Prostate gland (tissue), 2 donors: ENCODE data around the gene USP9Y.

Experiments used
- CTCF ChIP-seq, 4 experiments: fragments of 200-600 bp in 2 of 4; fragments of 450-650 bp in 2 of 4; sonication (generic) in 2 of 4; IDR thresholded peaks; 1 replicate in 3 of 4; 2 replicates in 1 of 4; pipeline ENCODE4 v1.5.1; 2016 to 2019; ENCODE audit warnings: antibody characterized with exemption in 4 of 4, mild to moderate bottlenecking in 2 of 4, moderate library complexity in 2 of 4
- POLR2A ChIP-seq: fragments of 450-650 bp; IDR thresholded peaks from one replicate; pipeline ENCODE4 v1.6.1; 2016; ENCODE audit warnings: antibody characterized with exemption, mild to moderate bottlenecking

- TF ChIP-seq CTCF (IDR thresholded peaks at IDR 0.05) (no peak), POLR2A (no peak)
Measured at GRCh38 chrY:12681535-12681934, 19.5 kb upstream of the USP9Y start.
